BJ (cell line): ENCODE results near the gene CCNT1. TPM values are rescaled to one million over a fixed set of nuclear protein-coding genes. Genes with fewer than 3 reads are reported as not detected.
"Not testable (repeated sequence)": the region's sequence is repeated elsewhere in the genome, so short reads cannot be mapped to it uniquely, and the experiment has no call there.

ENCODE experiments used
- CTCF ChIA-PET: fragments of 350-600 bp; formaldehyde crosslinking; extraction: SDS; loops from one replicate; lab custom pipeline; 2021; ENCODE audit warnings: antibody characterized with exemption, inconsistent platforms; lab: Yijun Ruan, JAX
- POLR2A ChIA-PET: fragments of 300-600 bp; sonication (Branson Sonifier 250); formaldehyde crosslinking; extraction: SDS; loops from one replicate; lab custom pipeline; 2021; ENCODE audit warnings: antibody characterized with exemption; lab: Charles Lee
- DNase-seq: peaks from one replicate; pipeline ENCODE4 v3.0.0-alpha.2; 2011; ENCODE audit warnings: low read depth
- H3K27me3 ChIP-seq: 2 replicates; pipeline ENCODE4 v1.6.0; 2011; ENCODE audit warnings: low read length; ENCODE audit not compliant: control insufficient read depth, insufficient read depth
- H3K36me3 ChIP-seq: 2 replicates; pipeline ENCODE4 v1.5.1; 2011; ENCODE audit warnings: low read length; ENCODE audit not compliant: control insufficient read depth, insufficient read depth
- H3K4me3 ChIP-seq: 2 replicates; pipeline ENCODE4 v1.5.1; 2011; ENCODE audit warnings: low read depth, mild to moderate bottlenecking, control low read depth, low read length
- polyA plus RNA-seq: library from polyadenylated mRNA; depleted of rRNA; stranded (reverse); fragments of >200 nt; gene quantifications from 2 replicates; pipeline ENCODE4 v1.2.3, GENCODE V29; 2011
- TF ChIP-seq, protein P1 (sequence below): IDR thresholded peaks from 2 replicates; pipeline ENCODE4 v1.5.1; 2011; ENCODE audit warnings: low read depth, mild to moderate bottlenecking, control low read depth, inconsistent platforms, low read length, moderate library complexity; ENCODE audit not compliant: insufficient read depth

The CCNT1 gene
- polyA plus RNA-seq, 1 experiment = 16.9 TPM

DNA sequence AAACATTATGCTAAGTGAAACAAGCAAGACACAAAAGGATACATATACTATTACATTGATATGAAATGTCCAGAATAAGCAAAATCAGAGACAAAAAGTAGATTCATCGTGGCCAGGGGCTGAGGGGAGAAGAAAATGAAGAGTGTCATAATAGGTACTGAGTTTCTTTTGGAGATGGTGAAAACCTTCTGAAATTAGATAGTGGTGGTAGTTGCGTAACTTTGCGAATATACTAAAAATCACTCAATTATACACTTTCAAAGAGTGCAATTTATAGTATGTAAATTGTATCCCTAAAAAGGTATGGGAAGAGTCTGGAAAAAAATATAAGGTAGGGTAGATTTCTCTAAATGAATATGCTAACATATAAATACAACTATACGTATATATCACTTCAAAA is 56.6 kb downstream of the CCNT1 start:
- no peaks in the 10 kb centered on the region for H3K27me3 ChIP-seq
- ChIA-PET POLR2A (no interaction called here), CTCF (interaction anchor here (0.7 to 1.1 kb wide), 3 partner anchors 10 to 12 kb away, joined by 3 read pairs; no protein-coding TSS in a partner anchor)
- no peak for DNase-seq
- TF ChIP-seq, protein P1, sequence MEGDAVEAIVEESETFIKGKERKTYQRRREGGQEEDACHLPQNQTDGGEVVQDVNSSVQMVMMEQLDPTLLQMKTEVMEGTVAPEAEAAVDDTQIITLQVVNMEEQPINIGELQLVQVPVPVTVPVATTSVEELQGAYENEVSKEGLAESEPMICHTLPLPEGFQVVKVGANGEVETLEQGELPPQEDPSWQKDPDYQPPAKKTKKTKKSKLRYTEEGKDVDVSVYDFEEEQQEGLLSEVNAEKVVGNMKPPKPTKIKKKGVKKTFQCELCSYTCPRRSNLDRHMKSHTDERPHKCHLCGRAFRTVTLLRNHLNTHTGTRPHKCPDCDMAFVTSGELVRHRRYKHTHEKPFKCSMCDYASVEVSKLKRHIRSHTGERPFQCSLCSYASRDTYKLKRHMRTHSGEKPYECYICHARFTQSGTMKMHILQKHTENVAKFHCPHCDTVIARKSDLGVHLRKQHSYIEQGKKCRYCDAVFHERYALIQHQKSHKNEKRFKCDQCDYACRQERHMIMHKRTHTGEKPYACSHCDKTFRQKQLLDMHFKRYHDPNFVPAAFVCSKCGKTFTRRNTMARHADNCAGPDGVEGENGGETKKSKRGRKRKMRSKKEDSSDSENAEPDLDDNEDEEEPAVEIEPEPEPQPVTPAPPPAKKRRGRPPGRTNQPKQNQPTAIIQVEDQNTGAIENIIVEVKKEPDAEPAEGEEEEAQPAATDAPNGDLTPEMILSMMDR = no peak
- H3K36me3 ChIP-seq = peaks cover 7% of the 10 kb centered on the region
- no peak overlapping the region for H3K4me3 ChIP-seq

DNA sequence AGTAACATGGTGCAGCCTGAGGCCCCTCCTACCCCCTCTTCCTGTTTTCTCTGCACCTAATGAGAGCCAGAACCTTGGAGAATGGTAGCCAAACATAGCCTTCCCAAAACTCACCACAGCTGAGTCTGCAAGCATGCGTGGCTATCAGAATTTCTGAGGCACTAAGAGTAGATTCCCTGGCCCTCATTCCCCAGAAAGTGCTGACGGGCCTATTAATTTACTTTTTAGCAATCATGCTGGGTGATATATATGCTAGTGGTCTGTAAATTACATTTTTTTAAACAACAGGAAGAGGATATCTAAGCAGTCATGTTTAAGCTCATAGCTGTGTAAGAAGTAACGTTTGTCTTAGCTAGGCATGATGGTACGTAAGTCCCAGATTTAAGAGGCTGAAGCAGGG is 64.8 kb downstream of the CCNT1 start:
- H3K27me3 ChIP-seq = no peaks in the 10 kb centered on the region
- CTCF ChIA-PET = interaction anchor here (1.5 kb wide), 1 partner anchor 11 kb away, joined by 3 read pairs; no protein-coding TSS in a partner anchor
- H3K4me3 ChIP-seq = no peak overlapping the region
- POLR2A ChIA-PET = no interaction called here
- no peak for DNase-seq
- H3K36me3 ChIP-seq = peaks cover 15% of the 10 kb centered on the region
- TF ChIP-seq, protein P1 = no peak

DNA sequence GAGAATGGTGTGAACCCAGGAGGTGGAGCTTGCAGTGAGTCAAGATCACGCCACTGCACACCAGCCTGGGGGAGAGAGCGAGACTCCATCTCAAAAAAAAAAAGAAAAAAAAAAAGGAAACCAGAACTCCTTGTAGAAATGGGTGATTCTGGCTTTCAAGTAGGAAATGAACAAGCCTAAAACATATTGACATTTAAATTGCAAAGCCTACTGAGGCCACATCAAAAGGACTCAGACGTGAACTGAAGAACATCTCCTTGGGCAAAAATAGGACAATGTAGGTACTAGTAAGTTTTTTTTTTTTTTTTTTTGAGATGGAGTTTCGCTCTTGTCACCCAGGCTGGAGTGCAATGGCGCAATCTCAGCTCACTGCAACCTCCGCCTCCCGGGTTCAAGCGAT is 71.2 kb downstream of the CCNT1 start:
- POLR2A ChIA-PET, H3K4me3 ChIP-seq, H3K27me3 ChIP-seq, H3K36me3 ChIP-seq, CTCF ChIA-PET, DNase-seq: not testable (repeated sequence)

DNA sequence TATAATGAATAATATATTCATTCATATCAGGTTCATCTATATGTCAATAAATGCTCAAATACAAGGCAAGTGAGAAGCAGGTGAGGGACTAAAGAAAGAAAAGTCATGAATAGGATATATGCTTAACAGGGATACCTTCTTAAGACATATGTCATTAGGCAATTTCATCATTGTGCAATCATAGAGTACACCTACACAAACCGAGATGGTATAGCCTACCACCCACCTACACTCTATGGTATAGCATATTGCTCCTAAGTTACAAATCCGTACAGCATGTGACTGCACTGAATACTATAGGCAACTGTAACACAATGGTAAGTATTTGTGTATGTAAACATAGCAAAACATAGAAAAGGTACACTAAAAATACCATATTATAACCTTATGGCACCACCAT is 73.5 kb downstream of the CCNT1 start:
- POLR2A ChIA-PET = no interaction called here
- CTCF ChIA-PET = no interaction called here

DNA sequence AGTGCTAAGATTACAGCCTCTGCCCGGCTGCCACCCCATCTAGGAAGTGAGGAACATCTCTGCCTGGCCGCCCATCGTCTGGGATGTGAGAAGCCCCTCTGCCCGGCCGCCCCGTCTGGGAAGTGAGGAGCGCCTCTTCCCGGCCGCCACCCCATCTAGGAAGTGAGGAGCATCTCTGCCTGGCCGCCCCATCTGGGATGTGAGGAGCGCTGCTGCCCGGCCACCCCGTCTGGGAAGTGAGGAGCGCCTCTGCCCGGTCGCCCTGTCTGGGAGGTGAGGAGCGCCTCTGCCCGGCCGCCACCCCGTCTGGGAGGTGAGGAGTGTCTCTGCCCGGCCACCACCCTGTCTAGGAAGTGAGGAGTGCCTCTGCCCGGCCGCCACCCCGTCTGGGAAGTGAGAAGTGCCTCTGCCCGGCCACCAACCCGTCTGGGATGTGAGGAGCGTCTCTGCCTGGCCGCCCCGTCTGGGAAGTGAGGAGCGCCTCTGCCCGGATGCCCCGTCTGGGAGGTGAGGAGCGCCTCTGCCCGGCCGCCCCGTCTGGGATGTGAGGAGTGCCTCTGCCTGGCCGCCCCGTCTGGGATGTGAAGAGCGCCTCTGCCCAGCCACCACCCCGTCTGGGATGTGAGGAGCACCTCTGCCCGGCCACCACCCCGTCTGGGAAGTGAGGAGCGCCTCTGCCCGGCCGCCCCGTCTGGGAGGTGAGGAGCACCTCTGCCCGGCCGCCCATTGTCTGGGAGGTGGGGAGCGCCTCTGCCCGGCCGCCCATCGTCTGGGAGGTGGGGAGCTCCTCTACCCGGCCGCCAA is 74.6 kb downstream of the CCNT1 start:
- CTCF ChIA-PET, DNase-seq, H3K36me3 ChIP-seq, H3K4me3 ChIP-seq, POLR2A ChIA-PET, H3K27me3 ChIP-seq: not testable (repeated sequence)

More for the DNA sequence above, 73.5 kb downstream of the CCNT1 start:
- TF ChIP-seq, protein P1 = no peak
- H3K27me3 ChIP-seq = no peaks in the 10 kb centered on the region
- H3K36me3 ChIP-seq = peaks cover 1% of the 10 kb centered on the region; the same call in 1 of the 2 replicates
- no peak for DNase-seq
- H3K4me3 ChIP-seq = no peak overlapping the region

DNA sequence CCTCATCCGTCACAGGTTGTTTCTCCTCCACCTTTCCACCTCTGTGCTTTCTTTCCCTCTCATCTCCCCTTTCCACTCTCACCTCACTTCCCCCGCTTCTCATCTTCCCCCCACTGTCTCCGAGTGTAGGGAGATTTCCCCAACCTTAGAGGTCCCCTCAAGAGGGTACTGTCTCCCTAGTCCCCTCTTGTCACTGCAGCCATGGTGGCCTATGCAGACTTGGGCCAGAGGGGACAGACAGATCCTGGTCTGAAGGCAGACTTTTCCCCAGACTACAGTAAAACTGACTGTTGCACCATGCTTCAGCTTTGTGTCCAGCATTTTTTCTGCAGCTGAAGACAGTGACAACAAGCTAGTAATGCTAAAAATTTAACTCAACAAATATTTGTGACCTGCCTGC is 75.7 kb downstream of the CCNT1 start:
- no peak overlapping the region for H3K4me3 ChIP-seq
- DNase-seq = no peak
- no peaks in the 10 kb centered on the region for H3K36me3 ChIP-seq
- TF ChIP-seq, protein P1 = no peak
- no peaks in the 10 kb centered on the region for H3K27me3 ChIP-seq
- ChIA-PET POLR2A (no interaction called here), CTCF (no interaction called here)
